ENCODE measurements around the gene DDX46.
A peak's percentile ranks its signal among the peaks of the same experiment; 100 is the strongest.
"Not testable (repeated sequence)": the region's sequence is repeated elsewhere in the genome, so short reads cannot be mapped to it uniquely, and the experiment has no call there.

The DDX46 gene

GRCh38 chr5:134819407-134819963 is 60.9 kb downstream of the DDX46 start:
- Histone ChIP-seq H3K9ac (ENCODE audit: low read length) (no peak overlapping the region), H3K4me3 (ENCODE audit: low read length) (no peak overlapping the region), H3K4me1 (ENCODE audit: control insufficient read depth, low read depth, low read length) (no peaks in the 10 kb centered on the region), H3K9me3 (ENCODE audit: control insufficient read depth, low read depth, low read length) (no peaks in the 10 kb centered on the region), H3K27me3 (ENCODE audit: control insufficient read depth, insufficient read depth, low read length) (no peaks in the 10 kb centered on the region), H3K36me3 (ENCODE audit: control insufficient read depth, low read depth, low read length) (peaks cover 80% of the 10 kb centered on the region), H3K27ac (ENCODE audit: low read length) (no peak overlapping the region)

- Histone ChIP-seq H3K36me3 (ENCODE audit: control insufficient read depth, low read depth, low read length) (peaks cover 85% of the 10 kb centered on the region), H3K4me1 (ENCODE audit: control insufficient read depth, low read depth, low read length) (no peaks in the 10 kb centered on the region), H3K27ac (ENCODE audit: low read length) (no peak overlapping the region), H3K27me3 (ENCODE audit: control insufficient read depth, insufficient read depth, low read length) (no peaks in the 10 kb centered on the region), H3K4me3 (ENCODE audit: low read length) (no peak overlapping the region), H3K9ac (ENCODE audit: low read length) (no peak overlapping the region), H3K9me3 (ENCODE audit: control insufficient read depth, low read depth, low read length) (no peaks in the 10 kb centered on the region)
Observed at GRCh38 chr5:134821841-134822240, 63.3 kb downstream of the DDX46 start.

- Histone ChIP-seq H3K27me3 (ENCODE audit: control insufficient read depth, insufficient read depth, low read length) (no peaks in the 10 kb centered on the region), H3K9ac (ENCODE audit: low read length) (no peak overlapping the region), H3K27ac (ENCODE audit: low read length) (no peak overlapping the region), H3K9me3 (ENCODE audit: control insufficient read depth, low read depth, low read length) (no peaks in the 10 kb centered on the region), H3K36me3 (ENCODE audit: control insufficient read depth, low read depth, low read length) (peaks cover 83% of the 10 kb centered on the region), H3K4me1 (ENCODE audit: control insufficient read depth, low read depth, low read length) (no peaks in the 10 kb centered on the region), H3K4me3 (ENCODE audit: low read length) (no peak overlapping the region)
Observed at GRCh38 chr5:134824681-134825080, 66.1 kb downstream of the DDX46 start.

GRCh38 chr5:134825212-134825611 is 66.6 kb downstream of the DDX46 start:
- Histone ChIP-seq H3K36me3 (ENCODE audit: control insufficient read depth, low read depth, low read length) (peaks cover 78% of the 10 kb centered on the region), H3K9me3 (ENCODE audit: control insufficient read depth, low read depth, low read length) (no peaks in the 10 kb centered on the region), H3K4me1 (ENCODE audit: control insufficient read depth, low read depth, low read length) (no peaks in the 10 kb centered on the region), H3K9ac (ENCODE audit: low read length) (no peak overlapping the region), H3K4me3 (ENCODE audit: low read length) (no peak overlapping the region), H3K27me3 (ENCODE audit: control insufficient read depth, insufficient read depth, low read length) (no peaks in the 10 kb centered on the region), H3K27ac (ENCODE audit: low read length) (no peak overlapping the region)

GRCh38 chr5:134833340-134834032 is 74.9 kb downstream of the DDX46 start:
- no peak overlapping the region for H3K27ac ChIP-seq (ENCODE audit: low read length)
- H3K4me1 ChIP-seq (ENCODE audit: control insufficient read depth, low read depth, low read length) = no peaks in the 10 kb centered on the region
- no peak overlapping the region for H3K4me3 ChIP-seq (ENCODE audit: low read length)
- no peaks in the 10 kb centered on the region for H3K9me3 ChIP-seq (ENCODE audit: control insufficient read depth, low read depth, low read length)
- no peaks in the 10 kb centered on the region for H3K27me3 ChIP-seq (ENCODE audit: control insufficient read depth, insufficient read depth, low read length)
- no peak overlapping the region for H3K9ac ChIP-seq (ENCODE audit: low read length)
- H3K36me3 ChIP-seq (ENCODE audit: control insufficient read depth, low read depth, low read length) = peaks cover 15% of the 10 kb centered on the region

- Histone ChIP-seq H3K4me3 (ENCODE audit: low read length) (no peak overlapping the region), H3K9me3 (ENCODE audit: control insufficient read depth, low read depth, low read length) (no peaks in the 10 kb centered on the region), H3K27ac (ENCODE audit: low read length) (no peak overlapping the region), H3K36me3 (ENCODE audit: control insufficient read depth, low read depth, low read length) (peaks cover 8% of the 10 kb centered on the region), H3K4me1 (ENCODE audit: control insufficient read depth, low read depth, low read length) (no peaks in the 10 kb centered on the region), H3K27me3 (ENCODE audit: control insufficient read depth, insufficient read depth, low read length) (no peaks in the 10 kb centered on the region), H3K9ac (ENCODE audit: low read length) (no peak overlapping the region)
Observed at GRCh38 chr5:134835623-134836022, 77.0 kb downstream of the DDX46 start.

GRCh38 chr5:134837530-134838181 is 79.1 kb downstream of the DDX46 start:
- Histone ChIP-seq H3K27me3 (ENCODE audit: control insufficient read depth, insufficient read depth, low read length) (no peaks in the 10 kb centered on the region), H3K27ac (ENCODE audit: low read length) (no peak overlapping the region), H3K4me3 (ENCODE audit: low read length) (no peak overlapping the region), H3K9me3 (ENCODE audit: control insufficient read depth, low read depth, low read length) (no peaks in the 10 kb centered on the region), H3K9ac (ENCODE audit: low read length) (no peak overlapping the region), H3K36me3 (ENCODE audit: control insufficient read depth, low read depth, low read length) (peaks cover 8% of the 10 kb centered on the region), H3K4me1 (ENCODE audit: control insufficient read depth, low read depth, low read length) (no peaks in the 10 kb centered on the region)

- H3K9ac ChIP-seq (ENCODE audit: low read length); H3K27me3 ChIP-seq (ENCODE audit: control insufficient read depth, insufficient read depth, low read length); H3K36me3 ChIP-seq (ENCODE audit: control insufficient read depth, low read depth, low read length); H3K9me3 ChIP-seq (ENCODE audit: control insufficient read depth, low read depth, low read length); H3K4me3 ChIP-seq (ENCODE audit: low read length); H3K27ac ChIP-seq (ENCODE audit: low read length); H3K4me1 ChIP-seq (ENCODE audit: control insufficient read depth, low read depth, low read length): not testable (repeated sequence)
Observed at GRCh38 chr5:134838361-134838760, 79.8 kb downstream of the DDX46 start.

GRCh38 chr5:134840811-134841210 is 82.2 kb downstream of the DDX46 start:
- Histone ChIP-seq H3K4me3 (ENCODE audit: low read length) (no peak overlapping the region), H3K9ac (ENCODE audit: low read length) (no peak overlapping the region), H3K9me3 (ENCODE audit: control insufficient read depth, low read depth, low read length) (no peaks in the 10 kb centered on the region), H3K36me3 (ENCODE audit: control insufficient read depth, low read depth, low read length) (peaks cover 4% of the 10 kb centered on the region), H3K27ac (ENCODE audit: low read length) (no peak overlapping the region), H3K27me3 (ENCODE audit: control insufficient read depth, insufficient read depth, low read length) (no peaks in the 10 kb centered on the region), H3K4me1 (ENCODE audit: control insufficient read depth, low read depth, low read length) (no peaks in the 10 kb centered on the region)

GRCh38 chr5:134844252-134844651 is 85.7 kb downstream of the DDX46 start:
- no peak overlapping the region for H3K9ac ChIP-seq (ENCODE audit: low read length)
- H3K27me3 ChIP-seq (ENCODE audit: control insufficient read depth, insufficient read depth, low read length) = no peaks in the 10 kb centered on the region
- no peaks in the 10 kb centered on the region for H3K9me3 ChIP-seq (ENCODE audit: control insufficient read depth, low read depth, low read length)
- no peak overlapping the region for H3K27ac ChIP-seq (ENCODE audit: low read length)
- H3K4me3 ChIP-seq (ENCODE audit: low read length) = no peak overlapping the region
- no peaks in the 10 kb centered on the region for H3K36me3 ChIP-seq (ENCODE audit: control insufficient read depth, low read depth, low read length)
- H3K4me1 ChIP-seq (ENCODE audit: control insufficient read depth, low read depth, low read length) = peaks cover 4% of the 10 kb centered on the region

GRCh38 chr5:134845335-134845851 is 86.8 kb downstream of the DDX46 start:
- no peaks in the 10 kb centered on the region for H3K27me3 ChIP-seq (ENCODE audit: control insufficient read depth, insufficient read depth, low read length)
- H3K4me1 ChIP-seq (ENCODE audit: control insufficient read depth, low read depth, low read length) = peaks cover 4% of the 10 kb centered on the region
- peak overlapping the region; percentile 93 for H3K9ac ChIP-seq (ENCODE audit: low read length)
- H3K4me3 ChIP-seq (ENCODE audit: low read length) = peak overlapping the region; percentile 88
- H3K27ac ChIP-seq (ENCODE audit: low read length) = peak overlapping the region; percentile 30
- no peaks in the 10 kb centered on the region for H3K36me3 ChIP-seq (ENCODE audit: control insufficient read depth, low read depth, low read length)
- H3K9me3 ChIP-seq (ENCODE audit: control insufficient read depth, low read depth, low read length) = no peaks in the 10 kb centered on the region

Data from iPS-18a (cell line).